ENCODE results near the gene WNT7B.

- TF ChIP-seq, protein P1, sequence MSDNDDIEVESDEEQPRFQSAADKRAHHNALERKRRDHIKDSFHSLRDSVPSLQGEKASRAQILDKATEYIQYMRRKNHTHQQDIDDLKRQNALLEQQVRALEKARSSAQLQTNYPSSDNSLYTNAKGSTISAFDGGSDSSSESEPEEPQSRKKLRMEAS (IDR thresholded peaks at IDR 0.05; ENCODE audit: low read depth, low read length) = no peak
- TF ChIP-seq, protein P2, sequence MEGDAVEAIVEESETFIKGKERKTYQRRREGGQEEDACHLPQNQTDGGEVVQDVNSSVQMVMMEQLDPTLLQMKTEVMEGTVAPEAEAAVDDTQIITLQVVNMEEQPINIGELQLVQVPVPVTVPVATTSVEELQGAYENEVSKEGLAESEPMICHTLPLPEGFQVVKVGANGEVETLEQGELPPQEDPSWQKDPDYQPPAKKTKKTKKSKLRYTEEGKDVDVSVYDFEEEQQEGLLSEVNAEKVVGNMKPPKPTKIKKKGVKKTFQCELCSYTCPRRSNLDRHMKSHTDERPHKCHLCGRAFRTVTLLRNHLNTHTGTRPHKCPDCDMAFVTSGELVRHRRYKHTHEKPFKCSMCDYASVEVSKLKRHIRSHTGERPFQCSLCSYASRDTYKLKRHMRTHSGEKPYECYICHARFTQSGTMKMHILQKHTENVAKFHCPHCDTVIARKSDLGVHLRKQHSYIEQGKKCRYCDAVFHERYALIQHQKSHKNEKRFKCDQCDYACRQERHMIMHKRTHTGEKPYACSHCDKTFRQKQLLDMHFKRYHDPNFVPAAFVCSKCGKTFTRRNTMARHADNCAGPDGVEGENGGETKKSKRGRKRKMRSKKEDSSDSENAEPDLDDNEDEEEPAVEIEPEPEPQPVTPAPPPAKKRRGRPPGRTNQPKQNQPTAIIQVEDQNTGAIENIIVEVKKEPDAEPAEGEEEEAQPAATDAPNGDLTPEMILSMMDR (IDR thresholded peaks at IDR 0.05 in 2 of 3, conservative IDR thresholded peaks at IDR 0.05 in 1 of 3; ENCODE audit: control insufficient read depth in 2 of 3, extremely low read depth in 1 of 3, insufficient read depth in 1 of 3, low read depth in 3 of 3, low read length in 3 of 3) = no peak
These were observed 34.7 kb upstream of the WNT7B start for GRCh38 chr22:46011627-46012181.
